Osteocyte (in vitro differentiated cells): Measurements from ENCODE around the gene LCN9. TPM values are rescaled to one million over a fixed set of nuclear protein-coding genes. Genes with fewer than 3 reads are reported as not detected.
A peak's percentile ranks its signal among the peaks of the same experiment; 100 is the strongest.

ENCODE experiments used
- DNase-seq: peaks from one replicate; pipeline ENCODE4 v3.0.0; 2021; ENCODE audit warnings: mixed read lengths; ENCODE audit not compliant: unreplicated experiment; ENCODE audit errors: extremely low spot score
- H3K27ac Mint-ChIP-seq: one replicate; pipeline ENCODE4 v1.8.0; 2021; ENCODE audit warnings: mild to moderate bottlenecking, mixed read lengths; ENCODE audit not compliant: unreplicated experiment
- H3K27me3 Mint-ChIP-seq: one replicate; pipeline ENCODE4 v1.8.0; 2021; ENCODE audit warnings: mixed read lengths; ENCODE audit not compliant: unreplicated experiment
- H3K36me3 Mint-ChIP-seq: one replicate; pipeline ENCODE4 v1.8.0; 2021; ENCODE audit warnings: mixed read lengths; ENCODE audit not compliant: unreplicated experiment
- H3K4me1 Mint-ChIP-seq: one replicate; pipeline ENCODE4 v1.8.0; 2021; ENCODE audit warnings: mixed read lengths; ENCODE audit not compliant: unreplicated experiment
- H3K4me3 Mint-ChIP-seq: one replicate; pipeline ENCODE4 v1.8.0; 2021; ENCODE audit warnings: mild to moderate bottlenecking, moderate library complexity, mixed read lengths; ENCODE audit not compliant: unreplicated experiment
- H3K9me3 Mint-ChIP-seq: one replicate; pipeline ENCODE4 v1.8.0; 2021; ENCODE audit warnings: mixed read lengths; ENCODE audit not compliant: unreplicated experiment
- total RNA-seq: library from RNA; stranded (reverse); gene quantifications from 2 replicates; pipeline ENCODE4 v1.2.1, GENCODE V29; 2021
- TF ChIP-seq, protein P1 (sequence below): fragments of 200-600 bp; sonication (generic); IDR thresholded peaks from 2 replicates; pipeline ENCODE4 v1.5.0; 2021; ENCODE audit warnings: antibody characterized with exemption, mild to moderate bottlenecking, moderate library complexity

LCN9 gene
- total RNA-seq, 1 donor from 2014 or later = not detected

DNA sequence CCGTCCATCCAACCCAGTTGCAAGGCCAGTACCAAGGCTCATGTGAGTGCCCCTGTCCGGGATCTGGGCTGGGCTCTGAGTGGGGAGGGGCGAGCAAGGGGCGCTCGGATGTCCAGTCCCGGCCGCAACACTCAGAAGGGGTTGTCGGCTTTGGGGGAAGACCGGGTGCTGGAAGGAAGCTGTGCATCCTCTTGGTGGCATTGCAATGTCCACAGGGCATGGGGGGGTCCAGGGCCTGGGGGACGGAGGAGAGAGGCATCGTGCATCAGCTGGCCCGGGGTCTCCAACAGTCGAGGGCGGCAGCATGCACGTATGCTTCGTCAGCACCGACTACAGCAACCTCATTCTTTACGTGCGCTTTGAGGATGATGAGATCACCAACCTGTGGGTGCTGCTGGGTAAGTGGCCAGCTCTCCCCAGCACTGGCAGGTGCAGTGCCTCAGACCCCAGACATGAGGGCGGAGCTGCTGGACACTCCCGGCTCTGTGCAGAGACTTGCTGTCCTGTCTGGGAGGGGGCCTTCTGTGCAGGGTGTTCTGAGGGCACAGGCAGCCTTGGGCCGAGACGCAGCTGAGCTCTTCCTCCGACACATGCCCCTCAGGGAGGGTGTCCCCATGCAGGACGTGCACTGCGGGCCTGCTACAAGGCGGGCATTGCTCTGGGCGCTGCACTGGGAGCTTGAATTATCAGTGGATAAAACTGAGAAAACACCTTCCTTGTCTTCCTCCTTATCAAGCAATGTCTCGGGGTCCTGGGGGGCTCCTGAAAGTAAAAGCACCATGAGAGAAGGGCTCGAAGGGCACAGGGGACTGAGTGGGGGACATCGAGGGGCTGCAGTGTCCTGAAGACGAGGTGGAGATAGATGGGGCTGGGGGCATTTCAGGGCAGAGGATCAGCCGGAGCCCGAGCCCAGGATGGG lies 46.2 kb upstream of the LCN9 start:
- TF ChIP-seq, protein P1, sequence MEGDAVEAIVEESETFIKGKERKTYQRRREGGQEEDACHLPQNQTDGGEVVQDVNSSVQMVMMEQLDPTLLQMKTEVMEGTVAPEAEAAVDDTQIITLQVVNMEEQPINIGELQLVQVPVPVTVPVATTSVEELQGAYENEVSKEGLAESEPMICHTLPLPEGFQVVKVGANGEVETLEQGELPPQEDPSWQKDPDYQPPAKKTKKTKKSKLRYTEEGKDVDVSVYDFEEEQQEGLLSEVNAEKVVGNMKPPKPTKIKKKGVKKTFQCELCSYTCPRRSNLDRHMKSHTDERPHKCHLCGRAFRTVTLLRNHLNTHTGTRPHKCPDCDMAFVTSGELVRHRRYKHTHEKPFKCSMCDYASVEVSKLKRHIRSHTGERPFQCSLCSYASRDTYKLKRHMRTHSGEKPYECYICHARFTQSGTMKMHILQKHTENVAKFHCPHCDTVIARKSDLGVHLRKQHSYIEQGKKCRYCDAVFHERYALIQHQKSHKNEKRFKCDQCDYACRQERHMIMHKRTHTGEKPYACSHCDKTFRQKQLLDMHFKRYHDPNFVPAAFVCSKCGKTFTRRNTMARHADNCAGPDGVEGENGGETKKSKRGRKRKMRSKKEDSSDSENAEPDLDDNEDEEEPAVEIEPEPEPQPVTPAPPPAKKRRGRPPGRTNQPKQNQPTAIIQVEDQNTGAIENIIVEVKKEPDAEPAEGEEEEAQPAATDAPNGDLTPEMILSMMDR = no peak
- peak; percentile 84 for DNase-seq
- peaks cover 6% of the 10 kb centered on the region for H3K27me3 Mint-ChIP-seq

DNA sequence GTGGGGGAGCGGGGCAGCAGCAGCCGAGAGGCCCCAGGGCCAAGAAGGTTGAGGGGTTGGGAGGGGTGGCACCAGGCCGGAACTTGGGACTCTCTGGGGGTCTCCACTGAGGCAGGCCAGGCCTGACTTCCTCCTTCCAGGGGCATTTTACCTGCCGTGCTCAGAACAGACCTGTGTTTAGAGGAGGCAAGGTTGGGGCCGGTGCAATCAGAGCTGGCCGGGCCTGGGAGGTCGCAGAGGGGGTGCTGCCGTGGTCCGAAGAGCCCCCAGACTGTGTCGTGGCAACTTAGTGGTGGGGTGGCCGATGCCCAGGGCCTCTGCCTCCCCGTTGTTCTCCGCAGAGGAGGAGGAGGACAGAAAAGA lies 45.6 kb upstream of the LCN9 start:
- Mint-ChIP-seq H3K9me3 (no peaks in the 10 kb centered on the region), H3K36me3 (no peaks in the 10 kb centered on the region), H3K4me1 (no peaks in the 10 kb centered on the region), H3K27ac (no peak overlapping the region), H3K27me3 (peaks cover 6% of the 10 kb centered on the region), H3K4me3 (no peak overlapping the region)
- no peak for DNase-seq
- TF ChIP-seq, protein P1 = no peak

More for the DNA sequence above, 46.2 kb upstream of the LCN9 start:
- Mint-ChIP-seq H3K36me3 (no peaks in the 10 kb centered on the region), H3K27ac (no peak overlapping the region), H3K4me3 (no peak overlapping the region), H3K9me3 (no peaks in the 10 kb centered on the region), H3K4me1 (no peaks in the 10 kb centered on the region)

DNA sequence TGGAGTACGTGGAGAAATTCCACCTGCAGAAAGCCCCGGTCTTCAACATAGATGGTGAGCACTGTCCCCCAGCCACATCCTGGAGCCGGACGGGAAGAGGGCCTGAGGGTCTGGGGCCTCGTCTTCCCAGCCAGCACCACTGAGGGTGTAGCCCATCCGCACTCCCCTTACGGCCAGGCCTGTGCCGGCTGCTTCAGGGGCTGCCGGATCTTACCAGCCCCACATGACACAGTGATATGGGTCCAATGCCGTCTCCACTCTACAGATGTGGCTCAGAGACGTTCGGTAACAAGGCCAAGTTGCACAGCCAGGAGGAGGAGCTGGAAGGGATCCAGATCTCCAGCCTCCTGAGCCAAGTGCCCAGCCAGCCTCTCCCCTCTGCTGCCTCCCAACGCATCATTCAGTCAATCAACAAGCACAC lies 45.1 kb upstream of the LCN9 start:
- peak; percentile 77 for DNase-seq
- no peak overlapping the region for H3K27ac Mint-ChIP-seq
- no peaks in the 10 kb centered on the region for H3K36me3 Mint-ChIP-seq
- H3K9me3 Mint-ChIP-seq = no peaks in the 10 kb centered on the region
- TF ChIP-seq, protein P1 = no peak
- H3K27me3 Mint-ChIP-seq = peaks cover 6% of the 10 kb centered on the region
- H3K4me3 Mint-ChIP-seq = no peak overlapping the region
- no peaks in the 10 kb centered on the region for H3K4me1 Mint-ChIP-seq

DNA sequence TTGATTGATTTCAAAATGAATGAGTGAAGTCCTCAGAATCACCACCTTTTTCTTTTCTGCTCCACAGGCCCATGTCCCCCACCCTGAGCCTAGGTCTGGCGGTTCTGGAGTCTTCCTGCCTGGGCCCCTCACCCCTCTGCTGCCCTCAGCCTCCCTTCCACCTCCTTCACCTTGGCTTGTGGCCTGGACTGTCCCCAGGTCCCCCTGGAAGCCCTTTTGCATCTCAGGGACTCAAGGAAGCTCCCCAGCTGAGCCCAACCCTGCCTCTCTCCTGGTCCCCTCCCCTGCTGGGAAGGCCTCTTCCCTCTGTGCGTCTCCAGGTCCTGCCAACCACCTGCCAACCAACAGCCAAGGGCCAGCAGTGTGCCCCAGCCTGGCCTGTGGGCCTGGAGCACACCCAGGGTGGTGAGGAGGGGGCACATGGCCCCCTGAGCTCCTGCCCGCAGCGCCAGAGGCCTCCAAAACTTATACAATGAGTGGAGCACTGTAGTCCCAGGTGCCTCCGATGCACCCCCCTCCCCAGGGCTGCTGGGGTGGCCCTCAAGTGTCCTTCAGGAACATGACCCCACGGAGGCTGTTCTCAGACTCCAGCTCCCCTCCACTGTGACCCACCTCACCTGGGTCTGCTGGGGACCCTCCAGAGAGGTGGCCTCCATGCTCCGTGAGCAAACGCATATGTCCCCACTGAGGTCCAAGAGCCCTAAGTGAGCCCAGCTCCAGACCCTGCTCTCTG lies 44.1 kb upstream of the LCN9 start:
- TF ChIP-seq, protein P1 = no peak
- Mint-ChIP-seq H3K9me3 (no peaks in the 10 kb centered on the region), H3K27me3 (peaks cover 6% of the 10 kb centered on the region), H3K4me1 (no peaks in the 10 kb centered on the region), H3K36me3 (no peaks in the 10 kb centered on the region), H3K4me3 (no peak overlapping the region), H3K27ac (no peak overlapping the region)
- peak; percentile 78 for DNase-seq

DNA sequence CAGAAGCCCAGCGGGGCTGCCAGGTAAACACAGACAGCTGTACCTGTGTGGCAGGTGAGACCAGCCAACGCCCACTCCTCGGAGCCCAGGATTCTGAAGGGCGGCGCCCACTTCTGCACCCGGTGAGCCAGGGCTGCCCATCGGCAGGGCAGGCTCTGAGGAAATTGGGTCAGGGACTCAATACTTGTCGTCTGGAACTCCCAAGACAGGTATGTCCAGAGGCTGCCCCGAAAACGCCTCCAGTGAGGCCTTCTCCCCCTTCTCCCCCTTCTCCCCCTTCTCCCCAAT lies 43.6 kb upstream of the LCN9 start:
- Mint-ChIP-seq H3K27me3 (peaks cover 6% of the 10 kb centered on the region), H3K9me3 (no peaks in the 10 kb centered on the region), H3K36me3 (no peaks in the 10 kb centered on the region), H3K27ac (no peak overlapping the region), H3K4me3 (no peak overlapping the region), H3K4me1 (no peaks in the 10 kb centered on the region)
- DNase-seq = no peak
- TF ChIP-seq, protein P1 = no peak
